SK-N-SH (cell line): ENCODE data around the gene SEZ6L. TPM values are rescaled to one million over a fixed set of nuclear protein-coding genes. Genes with fewer than 3 reads are reported as not detected.

Experiments used
- CTCF ChIA-PET: fragments of 300-600, 350-600 bp; formaldehyde crosslinking; extraction: SDS; loops from one replicate; lab custom pipeline; 2021; lab: Yijun Ruan, JAX
- POLR2A ChIA-PET: fragments of 350-600 bp; sonication (Branson Sonifier 250); formaldehyde crosslinking; extraction: SDS; loops from one replicate; lab custom pipeline; 2020; ENCODE audit warnings: antibody characterized with exemption, inconsistent platforms; lab: Yijun Ruan, JAX
- DNase-seq: peaks from one replicate; pipeline ENCODE4 v3.0.0; 2012
- H2AFZ ChIP-seq: fragments of 200-600 bp; sonication (generic); 2 replicates; pipeline ENCODE4 v1.8.1; 2016; ENCODE audit warnings: antibody characterized with exemption, mild to moderate bottlenecking, low read depth
- H3F3A ChIP-seq: fragments of 200-600 bp; sonication (generic); replicated peaks from 2 replicates; pipeline ENCODE3; 2016; ENCODE audit warnings: antibody characterized with exemption, mild to moderate bottlenecking; ENCODE audit not compliant: insufficient read depth
- H3K27ac ChIP-seq, 2 experiments: fragments of 200-500 bp in 1 of 2; fragments of 200-600 bp in 1 of 2; sonication (Bioruptor generic) in 1 of 2; sonication (generic), shearing (Covaris generic) in 1 of 2; 2 replicates each; pipeline versions ENCODE4 v1.5.1 to v1.6.1; 2014 to 2016; ENCODE audit warnings: low read depth in 2 of 2, inconsistent platforms in 1 of 2, low read length in 1 of 2, mild to moderate bottlenecking in 1 of 2, mixed read lengths in 1 of 2
- H3K27me3 ChIP-seq: fragments of 200-600 bp; sonication (generic), shearing (Covaris generic); 2 replicates; pipeline ENCODE4 v1.6.1; 2016; ENCODE audit warnings: mixed run types; ENCODE audit not compliant: insufficient read depth
- H3K36me3 ChIP-seq, 2 experiments: fragments of 200-500 bp in 1 of 2; fragments of 200-600 bp in 1 of 2; sonication (Bioruptor generic) in 1 of 2; sonication (generic) in 1 of 2; replicated peaks in 1 of 2; 2 replicates each; pipeline versions ENCODE3 to v1.5.1; 2014 to 2016; ENCODE audit warnings: low read length in 1 of 2, mild to moderate bottlenecking in 1 of 2; ENCODE audit not compliant: insufficient read depth in 2 of 2, control insufficient read depth in 1 of 2
- H3K4me1 ChIP-seq, 2 experiments: fragments of 200-500 bp in 1 of 2; fragments of 200-600 bp in 1 of 2; sonication (Bioruptor generic) in 1 of 2; sonication (generic), shearing (Covaris generic) in 1 of 2; 2 replicates each; pipeline versions ENCODE4 v1.5.1 to v1.6.1; 2014 to 2016; ENCODE audit warnings: low read depth in 1 of 2, low read length in 1 of 2, mixed run types in 1 of 2; ENCODE audit not compliant: insufficient read depth in 2 of 2, control insufficient read depth in 1 of 2
- H3K4me2 ChIP-seq: fragments of 200-600 bp; sonication (generic), shearing (Covaris generic); 2 replicates; pipeline ENCODE4 v1.6.1; 2017; ENCODE audit warnings: mixed run types
- H3K4me3 ChIP-seq, 2 experiments: fragments of 200-500 bp in 1 of 2; fragments of 200-600 bp in 1 of 2; sonication (Bioruptor generic) in 1 of 2; sonication (generic), shearing (Covaris generic) in 1 of 2; 2 replicates each; pipeline versions ENCODE4 v1.5.1 to v1.8.1; 2014 to 2016; ENCODE audit warnings: low read depth in 2 of 2, inconsistent platforms in 1 of 2, low read length in 1 of 2, mild to moderate bottlenecking in 1 of 2, mixed read lengths in 1 of 2, moderate library complexity in 1 of 2
- H3K79me2 ChIP-seq: fragments of 200-600 bp; sonication (generic); 2 replicates; pipeline ENCODE4 v1.8.1; 2017; ENCODE audit warnings: mild to moderate bottlenecking; ENCODE audit not compliant: insufficient read depth
- H3K9ac ChIP-seq: fragments of 200-600 bp; sonication (generic); 2 replicates; pipeline ENCODE4 v1.6.1; 2017; ENCODE audit warnings: mixed run types
- H3K9me2 ChIP-seq: fragments of 200-600 bp; sonication (generic); 2 replicates; pipeline ENCODE4 v1.6.1; 2017; ENCODE audit warnings: mixed run types
- H3K9me3 ChIP-seq: fragments of 200-600 bp; sonication (generic); 2 replicates; pipeline ENCODE4 v1.6.1; 2017; ENCODE audit warnings: mixed run types, mild to moderate bottlenecking, moderate library complexity
- H4K20me1 ChIP-seq: fragments of 200-600 bp; sonication (generic); 2 replicates; pipeline ENCODE4 v1.6.1; 2017; ENCODE audit warnings: mild to moderate bottlenecking, mixed run types; ENCODE audit not compliant: insufficient read depth
- CHD2 ChIP-seq: fragments of 150-350 bp; IDR thresholded peaks from 2 replicates; pipeline ENCODE4 v1.6.1; 2018; ENCODE audit warnings: low read length; ENCODE audit not compliant: partially characterized antibody
- CTCF ChIP-seq: fragments of 200-600 bp; sonication (generic); IDR thresholded peaks from 2 replicates; pipeline ENCODE4 v1.6.1; 2017; ENCODE audit warnings: antibody characterized with exemption, mild to moderate bottlenecking, moderate library complexity
- ELF1 ChIP-seq: IDR thresholded peaks from 2 replicates; pipeline ENCODE4 v1.4.0; 2012
- EP300 ChIP-seq, 2 experiments: IDR thresholded peaks; 2 replicates each; pipeline versions ENCODE4 v1.4.0 to v1.6.1; 2012; ENCODE audit warnings: borderline replicate concordance in 1 of 2, low read depth in 1 of 2, low read length in 1 of 2
- GABPA ChIP-seq: IDR thresholded peaks from 2 replicates; pipeline ENCODE4 v1.4.0; 2012; ENCODE audit warnings: low read depth, mild to moderate bottlenecking
- MXI1 ChIP-seq: IDR thresholded peaks from 2 replicates; pipeline ENCODE4 v1.6.1; 2012; ENCODE audit warnings: mild to moderate bottlenecking, low read depth, low read length, improper control_type of control experiment
- NRF1 ChIP-seq: IDR thresholded peaks from 2 replicates; pipeline ENCODE4 v1.6.1; 2012; ENCODE audit warnings: low read depth, mild to moderate bottlenecking, low read length
- PBX3 ChIP-seq: IDR thresholded peaks from 2 replicates; pipeline ENCODE4; 2012
- POLR2AphosphoS5 ChIP-seq: IDR thresholded peaks from 2 replicates; pipeline ENCODE4 v1.6.1; 2012; ENCODE audit warnings: low read depth, low read length
- RAD21 ChIP-seq: IDR thresholded peaks from 2 replicates; pipeline ENCODE4 v1.6.1; 2012; ENCODE audit warnings: mild to moderate bottlenecking, low read length
- RCOR1 ChIP-seq: fragments of 150-350 bp; IDR thresholded peaks from 2 replicates; pipeline ENCODE4 v1.6.1; 2017; ENCODE audit warnings: antibody characterized with exemption, low read length
- REST ChIP-seq: IDR thresholded peaks from 2 replicates; pipeline ENCODE4 v1.6.1; 2012; ENCODE audit warnings: mild to moderate bottlenecking, low read depth, low read length, moderate library complexity
- RFX5 ChIP-seq: IDR thresholded peaks from 2 replicates; pipeline ENCODE4 v1.6.1; 2012; ENCODE audit warnings: mild to moderate bottlenecking, improper control_type of control experiment, low read length
- SMC3 ChIP-seq: IDR thresholded peaks from 2 replicates; pipeline ENCODE4 v1.6.1; 2012; ENCODE audit warnings: low read depth, low read length, improper control_type of control experiment
- TCF12 ChIP-seq: IDR thresholded peaks from 2 replicates; pipeline ENCODE4 v1.4.0; 2012
- YY1 ChIP-seq: IDR thresholded peaks from 2 replicates; pipeline ENCODE4 v1.4.0; 2012; ENCODE audit warnings: low read depth, mild to moderate bottlenecking
- WGBS: methylation state at CpG from one replicate; pipeline ENCODE4 v1.1.6; 2017; ENCODE audit warnings: low lambda C conversion rate; 5-methylcytosine and 5-hydroxymethylcytosine counted together
- polyA plus RNA-seq, 3 experiments: library from polyadenylated mRNA; depleted of rRNA; stranded (reverse); fragments of >200 nt; gene quantifications; 2 replicates each; pipeline ENCODE4 v1.2.3, GENCODE V29; 2012

Gene SEZ6L
- polyA plus RNA-seq, 1 of the 3 experiments (the other 2 are of a cell fraction): 0.10 TPM

- Histone ChIP-seq H3K9me3 (no peaks in the 10 kb centered on the region), H3K4me2 (no peak overlapping the region), H3K4me1 (peaks cover 0 to 7% of the 10 kb centered on the region in 2 experiments; a peak in 2 of 4 replicates), H3K36me3 (no peaks in the 10 kb centered on the region), H3K4me3 (no peak overlapping the region), H3K27ac (no peak overlapping the region), H3K79me2 (no peaks in the 10 kb centered on the region), H4K20me1 (no peaks in the 10 kb centered on the region), H3K27me3 (no peaks in the 10 kb centered on the region), H2AFZ (no peak overlapping the region), H3K9me2 (no peaks in the 10 kb centered on the region), H3K9ac (no peak overlapping the region), H3F3A (no peaks in the 10 kb centered on the region)
- POLR2A ChIA-PET: interaction anchor here (0.6 to 0.9 kb wide), 2 partner anchors 100 to 602 kb away, joined by 3 read pairs; no protein-coding TSS in a partner anchor
- DNase-seq: peak; percentile 73
- peak; percentile 91 for TF ChIP-seq RFX5
- TF ChIP-seq MXI1: peak; percentile 39; the same call in 1 of the 2 replicates
- TF ChIP-seq CTCF: peak; percentile 75
- TF ChIP-seq EP300 (IDR thresholded peaks at IDR 0.05; ENCODE audit: borderline replicate concordance in 1 of 2, low read depth in 1 of 2, low read length in 1 of 2): peak in 1 of 2 experiments; percentile 20; a peak in 1 of 4 replicates
- TF ChIP-seq TCF12: no peak
- TF ChIP-seq PBX3: no peak
- TF ChIP-seq SMC3: peak; percentile 72
- peak; percentile 87 for TF ChIP-seq RAD21
- 34% methylated on average over 12 of the region's 12 CpGs for WGBS
- CTCF ChIA-PET: interaction anchor here (0.5 to 6.9 kb wide), 40 partner anchors 9 to 1162 kb away, joined by 3 to 99 read pairs (median 4); partner anchors contain the start of gene TFIP11
Measured at GRCh38 chr22:26364066-26365015, 195.1 kb downstream of the SEZ6L start.

GRCh38 chr22:26367402-26368245 lies 198.4 kb downstream of the SEZ6L start:
- Histone ChIP-seq H3K79me2 (no peaks in the 10 kb centered on the region), H3K4me3 (no peak overlapping the region; a peak in 1 of 4 replicates), H3K9ac (no peak overlapping the region), H3F3A (no peaks in the 10 kb centered on the region), H3K4me1 (no peaks in the 10 kb centered on the region), H3K27me3 (no peaks in the 10 kb centered on the region; the same call in 1 of the 2 replicates), H3K9me3 (no peaks in the 10 kb centered on the region), H3K4me2 (no peak overlapping the region), H3K36me3 (no peaks in the 10 kb centered on the region), H2AFZ (no peak overlapping the region), H4K20me1 (no peaks in the 10 kb centered on the region), H3K9me2 (no peaks in the 10 kb centered on the region), H3K27ac (no peak overlapping the region)
- ChIA-PET POLR2A (no interaction called here), CTCF (interaction anchor here (0.7 to 6.9 kb wide), 47 partner anchors 6 to 610 kb away, joined by 3 to 99 read pairs (median 4); partner anchors contain the start of genes CRYBB1 and SRRD)
- WGBS: 39% methylated on average over 19 of the region's 19 CpGs
- peak; percentile 68 for DNase-seq
- TF ChIP-seq NRF1 (no peak), ELF1 (no peak), RCOR1 (no peak), CHD2 (no peak), POLR2AphosphoS5 (no peak), GABPA (no peak), YY1 (no peak), REST (no peak)
